Measurements from ENCODE around the gene CTSW. TPM values are rescaled to one million over a fixed set of nuclear protein-coding genes. Genes with fewer than 3 reads are reported as not detected.

Gene CTSW
- total RNA-seq, 4 donors from 2014 or later, result 0.20 to 0.49 (median 0.32) TPM; not detected in 1

DNA sequence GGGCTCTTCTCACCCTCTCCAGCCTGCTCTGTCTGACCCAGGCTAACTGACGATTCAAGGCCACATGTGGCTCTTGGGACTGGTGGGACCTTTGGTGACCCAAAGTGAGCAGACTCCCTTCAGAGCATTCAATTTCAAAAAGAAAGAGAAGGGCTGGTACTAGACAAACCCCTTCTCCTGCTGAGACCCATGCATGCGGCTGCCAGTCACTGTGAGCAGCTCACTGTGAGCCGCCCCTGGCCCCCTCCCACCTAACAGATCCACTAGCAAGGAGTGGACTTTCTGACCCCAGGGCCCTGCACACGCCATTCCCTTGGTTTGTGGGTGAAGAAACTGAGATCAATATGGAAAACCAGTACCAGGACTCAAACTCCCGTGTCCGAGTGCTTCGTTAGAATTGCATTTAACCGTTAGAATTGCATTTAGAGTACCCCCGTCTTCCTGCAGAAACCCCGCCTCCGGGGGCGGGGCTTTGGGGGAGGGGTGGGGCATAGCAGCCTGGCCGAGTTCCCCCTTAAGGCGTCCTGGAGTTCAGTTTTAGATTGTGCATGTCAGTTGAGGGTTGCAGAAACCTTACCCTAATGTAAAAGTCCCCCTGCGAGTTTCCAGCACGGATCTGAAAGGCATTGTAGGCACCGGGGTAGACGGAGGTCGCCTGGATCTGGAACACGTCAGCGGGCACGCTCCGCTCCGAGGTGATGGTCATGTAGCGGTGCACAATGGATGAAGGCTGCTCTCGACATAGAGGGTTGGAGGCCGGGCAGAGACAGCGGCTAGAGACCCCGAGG lies 12.2 kb upstream of the CTSW start:
- Histone ChIP-seq H3K4me3 (no peak overlapping the region), H3K9me3 (no peaks in the 10 kb centered on the region), H3K27ac (no peak overlapping the region), H3K27me3 (no peaks in the 10 kb centered on the region), H3K4me1 (peaks cover under 1 to 15% of the 10 kb centered on the region in 2 donors), H3K36me3 (peaks cover 0 to 46% of the 10 kb centered on the region in 2 donors)
- in situ Hi-C loops (cut with MboI; ENCODE audit: low sequenced_read_pairs in 4 of 4), result no loop called here
- intact Hi-C loops (cut with DNase I; ENCODE audit: low total_unique reads), result no loop called here
- ATAC-seq (no peak), DNase-seq (no peak)
- TF ChIP-seq CTCF (IDR thresholded peaks at IDR 0.05 in 4 of 5, conservative IDR thresholded peaks at IDR 0.05 in 1 of 5), result no peak
- no peak for TF ChIP-seq POLR2A (IDR thresholded peaks at IDR 0.05)

DNA sequence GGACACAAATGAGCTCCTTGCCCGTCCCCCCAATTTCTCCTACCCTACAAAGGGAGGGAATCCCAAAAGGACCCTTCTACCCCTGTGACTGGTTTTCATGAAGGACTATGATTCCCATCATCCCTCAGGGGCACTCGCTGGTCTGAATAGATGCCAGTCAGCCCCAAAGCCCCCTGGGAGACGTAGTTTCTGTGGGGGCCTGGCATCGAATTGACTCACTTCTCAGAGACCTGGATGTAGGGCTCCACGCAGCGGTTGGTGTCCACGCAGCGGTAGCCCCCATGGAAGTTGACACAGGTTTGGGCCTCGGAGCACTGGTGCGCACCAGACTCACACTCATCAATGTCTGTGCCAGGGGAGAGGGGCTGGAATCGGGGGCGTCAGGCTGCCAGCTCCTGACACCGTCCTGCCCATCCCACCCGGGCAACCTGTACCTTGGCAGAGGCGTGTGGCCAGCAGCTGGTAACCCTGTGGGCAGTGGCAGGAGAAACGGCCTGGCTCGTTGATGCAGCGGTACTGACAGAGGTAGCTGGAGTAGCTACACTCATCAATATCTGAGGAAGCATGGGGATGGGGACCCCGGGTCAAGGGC lies 11.5 kb upstream of the CTSW start:
- Histone ChIP-seq H3K27ac (no peak overlapping the region), H3K9me3 (no peaks in the 10 kb centered on the region), H3K36me3 (peaks cover 0 to 39% of the 10 kb centered on the region in 2 donors), H3K4me3 (no peak overlapping the region), H3K27me3 (no peaks in the 10 kb centered on the region), H3K4me1 (peaks cover 0 to 18% of the 10 kb centered on the region in 2 donors)
- intact Hi-C loops (cut with DNase I; ENCODE audit: low total_unique reads) (no loop called here), in situ Hi-C loops (cut with MboI; ENCODE audit: low sequenced_read_pairs in 4 of 4) (no loop called here)
- TF ChIP-seq CTCF (IDR thresholded peaks at IDR 0.05 in 4 of 5, conservative IDR thresholded peaks at IDR 0.05 in 1 of 5), result no peak
- TF ChIP-seq POLR2A (IDR thresholded peaks at IDR 0.05), result no peak
- DNase-seq (no peak), ATAC-seq (no peak)

DNA sequence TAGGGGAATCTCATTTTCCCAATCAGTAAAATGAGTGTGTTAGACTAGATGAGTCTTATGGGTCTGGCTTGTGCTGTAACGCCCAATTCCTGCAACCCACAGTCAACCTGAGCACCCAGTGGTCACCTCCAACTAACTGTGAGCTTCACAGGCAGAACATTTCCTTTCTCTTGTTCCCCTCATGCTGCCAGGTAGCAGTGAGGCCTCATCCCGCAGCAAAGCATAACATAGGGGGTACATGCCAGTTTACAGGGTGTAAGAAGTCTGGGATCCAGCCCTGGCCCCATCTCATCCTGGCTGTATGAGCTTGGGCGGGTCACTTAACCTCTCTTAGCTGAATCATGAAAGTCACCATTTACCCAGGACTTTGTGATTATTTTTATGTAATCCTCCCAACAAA lies 10.7 kb upstream of the CTSW start:
- ATAC-seq, result no peak
- Histone ChIP-seq H3K27ac (no peak overlapping the region), H3K9me3 (no peaks in the 10 kb centered on the region), H3K27me3 (no peaks in the 10 kb centered on the region), H3K4me3 (no peak overlapping the region), H3K4me1 (peaks cover 0 to 19% of the 10 kb centered on the region in 2 donors), H3K36me3 (peaks cover 0 to 32% of the 10 kb centered on the region in 2 donors)
- no peak for DNase-seq
- TF ChIP-seq POLR2A (IDR thresholded peaks at IDR 0.05), result no peak
- TF ChIP-seq CTCF (IDR thresholded peaks at IDR 0.05 in 4 of 5, conservative IDR thresholded peaks at IDR 0.05 in 1 of 5), result no peak
- in situ Hi-C loops (cut with MboI; ENCODE audit: low sequenced_read_pairs in 4 of 4) (no loop called here), intact Hi-C loops (cut with DNase I; ENCODE audit: low total_unique reads) (no loop called here)

- in situ Hi-C loops (cut with MboI; ENCODE audit: low sequenced_read_pairs in 4 of 4), result no loop called here
These were observed 9.9 kb upstream of the CTSW start for GRCh38 chr11:65869643-65870306.

More at GRCh38 chr11:65869643-65870306, 9.9 kb upstream of the CTSW start:
- TF ChIP-seq CTCF (IDR thresholded peaks at IDR 0.05 in 4 of 5, conservative IDR thresholded peaks at IDR 0.05 in 1 of 5) (no peak), POLR2A (IDR thresholded peaks at IDR 0.05) (no peak)
- ATAC-seq (no peak), DNase-seq (no peak)
- Histone ChIP-seq H3K27ac (peak overlapping the region in 1 of 4 donors; percentile 83), H3K36me3 (peaks cover 0 to 23% of the 10 kb centered on the region in 2 donors), H3K4me3 (no peak overlapping the region), H3K27me3 (no peaks in the 10 kb centered on the region), H3K9me3 (no peaks in the 10 kb centered on the region), H3K4me1 (peaks cover 0 to 19% of the 10 kb centered on the region in 2 donors)
- intact Hi-C loops (cut with DNase I; ENCODE audit: low total_unique reads), result no loop called here
